SK-N-SH treated with all-trans-retinoic acid at 6 μM for 48 hours (cell line): ENCODE results near the gene ALPG.

ENCODE experiments used
- ATAC-seq: fragments of 200-7000 bp; cut with Tn5 transposase; 3 replicates; pipeline ENCODE4 v1.9.1; 2020; ENCODE audit warnings: mild to moderate bottlenecking, moderate library complexity
- ARNTL ChIP-seq: fragments of 450-650 bp; formaldehyde crosslinking; IDR thresholded peaks from 2 replicates; pipeline ENCODE4 v1.5.0; 2020; ENCODE audit warnings: low read depth, mild to moderate bottlenecking, moderate library complexity, borderline replicate concordance
- BACH2 ChIP-seq: fragments of 250-450 bp; sonication (Bioruptor Pico); IDR thresholded peaks from 2 replicates; pipeline ENCODE4 v1.9.0; 2021; ENCODE audit warnings: mild to moderate bottlenecking, borderline replicate concordance
- CSDC2 ChIP-seq: fragments of 250-450 bp; sonication (Bioruptor Pico); IDR thresholded peaks from 2 replicates; pipeline ENCODE4 v1.5.0; 2020; ENCODE audit warnings: mild to moderate bottlenecking, moderate library complexity
- ESRRG ChIP-seq: fragments of 250-450 bp; sonication (Bioruptor Pico); IDR thresholded peaks from 2 replicates; pipeline ENCODE4 v1.6.1; 2021; ENCODE audit warnings: mild to moderate bottlenecking
- GLIS3 ChIP-seq: fragments of 250-450 bp; sonication (Bioruptor Pico); IDR thresholded peaks from 2 replicates; pipeline ENCODE4 v1.5.0; 2020; ENCODE audit warnings: mild to moderate bottlenecking, moderate library complexity
- OSR1 ChIP-seq: fragments of 250-450 bp; sonication (Bioruptor Pico); IDR thresholded peaks from 2 replicates; pipeline ENCODE4 v1.8.0; 2022; ENCODE audit warnings: moderate library complexity, mild to moderate bottlenecking, inconsistent platforms
- POU6F1 ChIP-seq: fragments of 250-450 bp; sonication (Bioruptor Pico); IDR thresholded peaks from 2 replicates; pipeline ENCODE4 v1.8.0; 2021; ENCODE audit warnings: low read depth, mild to moderate bottlenecking, moderate library complexity, borderline replicate concordance
- PPARA ChIP-seq: fragments of 250-450 bp; sonication (Bioruptor Pico); IDR thresholded peaks from 2 replicates; pipeline ENCODE4 v1.5.0; 2020; ENCODE audit warnings: mild to moderate bottlenecking, borderline replicate concordance
- RARB ChIP-seq: fragments of 250-450 bp; sonication (Bioruptor Pico); IDR thresholded peaks from 2 replicates; pipeline ENCODE4 v1.8.0; 2021; ENCODE audit warnings: mild to moderate bottlenecking, moderate library complexity
- SNAI2 ChIP-seq: fragments of 250-450 bp; sonication (Bioruptor Pico); IDR thresholded peaks from 2 replicates; pipeline ENCODE4 v1.5.0; 2020; ENCODE audit warnings: mild to moderate bottlenecking, moderate library complexity
- TSHZ2 ChIP-seq: fragments of 250-450 bp; sonication (Bioruptor Pico); IDR thresholded peaks from 2 replicates; pipeline ENCODE4 v1.5.0; 2020; ENCODE audit warnings: mild to moderate bottlenecking, moderate library complexity
- ZFP3 ChIP-seq: fragments of 250-450 bp; sonication (Bioruptor Pico); IDR thresholded peaks from 2 replicates; pipeline ENCODE4 v1.5.0; 2020; ENCODE audit warnings: mild to moderate bottlenecking, moderate library complexity
- ZNF565 ChIP-seq: fragments of 450-650 bp; formaldehyde crosslinking; conservative IDR thresholded peaks from 2 replicates; pipeline ENCODE4 v1.5.0; 2020; ENCODE audit warnings: low read depth, mild to moderate bottlenecking, moderate library complexity
- ZNF70 ChIP-seq: fragments of 450-650 bp; formaldehyde crosslinking; IDR thresholded peaks from 2 replicates; pipeline ENCODE4 v1.5.0; 2020; ENCODE audit warnings: mild to moderate bottlenecking, moderate library complexity
- TF ChIP-seq, protein P1 (sequence below): fragments of 250-450 bp; sonication (Bioruptor Pico); IDR thresholded peaks from 2 replicates; pipeline ENCODE4 v1.5.1; 2020; ENCODE audit warnings: low read depth, mild to moderate bottlenecking, moderate library complexity
- TF ChIP-seq, protein P2 (sequence below): fragments of 250-450 bp; sonication (Bioruptor Pico); IDR thresholded peaks from 2 replicates; pipeline ENCODE4 v1.5.1; 2021; ENCODE audit warnings: mild to moderate bottlenecking, moderate library complexity

Gene ALPG

GRCh38 chr2:232458661-232459418 is 52.2 kb downstream of the ALPG start:
- no peak for TF ChIP-seq POU6F1 (CRISPR knock-in tag)
- TF ChIP-seq, protein P1, sequence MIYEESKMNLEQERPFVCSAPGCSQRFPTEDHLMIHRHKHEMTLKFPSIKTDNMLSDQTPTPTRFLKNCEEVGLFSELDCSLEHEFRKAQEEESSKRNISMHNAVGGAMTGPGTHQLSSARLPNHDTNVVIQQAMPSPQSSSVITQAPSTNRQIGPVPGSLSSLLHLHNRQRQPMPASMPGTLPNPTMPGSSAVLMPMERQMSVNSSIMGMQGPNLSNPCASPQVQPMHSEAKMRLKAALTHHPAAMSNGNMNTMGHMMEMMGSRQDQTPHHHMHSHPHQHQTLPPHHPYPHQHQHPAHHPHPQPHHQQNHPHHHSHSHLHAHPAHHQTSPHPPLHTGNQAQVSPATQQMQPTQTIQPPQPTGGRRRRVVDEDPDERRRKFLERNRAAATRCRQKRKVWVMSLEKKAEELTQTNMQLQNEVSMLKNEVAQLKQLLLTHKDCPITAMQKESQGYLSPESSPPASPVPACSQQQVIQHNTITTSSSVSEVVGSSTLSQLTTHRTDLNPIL (CRISPR knock-in tag), result no peak
- TF ChIP-seq OSR1, result no peak
- no peak for TF ChIP-seq BACH2
- no peak for TF ChIP-seq CSDC2
- TF ChIP-seq ESRRG, result no peak
- TF ChIP-seq ZNF70, result no peak
- TF ChIP-seq PPARA (CRISPR knock-in tag), result no peak
- TF ChIP-seq ARNTL (CRISPR knock-in tag), result no peak
- TF ChIP-seq, protein P2, sequence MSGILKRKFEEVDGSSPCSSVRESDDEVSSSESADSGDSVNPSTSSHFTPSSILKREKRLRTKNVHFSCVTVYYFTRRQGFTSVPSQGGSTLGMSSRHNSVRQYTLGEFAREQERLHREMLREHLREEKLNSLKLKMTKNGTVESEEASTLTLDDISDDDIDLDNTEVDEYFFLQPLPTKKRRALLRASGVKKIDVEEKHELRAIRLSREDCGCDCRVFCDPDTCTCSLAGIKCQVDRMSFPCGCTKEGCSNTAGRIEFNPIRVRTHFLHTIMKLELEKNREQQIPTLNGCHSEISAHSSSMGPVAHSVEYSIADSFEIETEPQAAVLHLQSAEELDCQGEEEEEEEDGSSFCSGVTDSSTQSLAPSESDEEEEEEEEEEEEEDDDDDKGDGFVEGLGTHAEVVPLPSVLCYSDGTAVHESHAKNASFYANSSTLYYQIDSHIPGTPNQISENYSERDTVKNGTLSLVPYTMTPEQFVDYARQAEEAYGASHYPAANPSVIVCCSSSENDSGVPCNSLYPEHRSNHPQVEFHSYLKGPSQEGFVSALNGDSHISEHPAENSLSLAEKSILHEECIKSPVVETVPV (CRISPR knock-in tag), result no peak
- no peak for TF ChIP-seq GLIS3 (CRISPR knock-in tag)
- no peak for TF ChIP-seq ZFP3 (CRISPR knock-in tag)
- no peak for TF ChIP-seq SNAI2 (CRISPR knock-in tag)
- no peak for ATAC-seq

DNA sequence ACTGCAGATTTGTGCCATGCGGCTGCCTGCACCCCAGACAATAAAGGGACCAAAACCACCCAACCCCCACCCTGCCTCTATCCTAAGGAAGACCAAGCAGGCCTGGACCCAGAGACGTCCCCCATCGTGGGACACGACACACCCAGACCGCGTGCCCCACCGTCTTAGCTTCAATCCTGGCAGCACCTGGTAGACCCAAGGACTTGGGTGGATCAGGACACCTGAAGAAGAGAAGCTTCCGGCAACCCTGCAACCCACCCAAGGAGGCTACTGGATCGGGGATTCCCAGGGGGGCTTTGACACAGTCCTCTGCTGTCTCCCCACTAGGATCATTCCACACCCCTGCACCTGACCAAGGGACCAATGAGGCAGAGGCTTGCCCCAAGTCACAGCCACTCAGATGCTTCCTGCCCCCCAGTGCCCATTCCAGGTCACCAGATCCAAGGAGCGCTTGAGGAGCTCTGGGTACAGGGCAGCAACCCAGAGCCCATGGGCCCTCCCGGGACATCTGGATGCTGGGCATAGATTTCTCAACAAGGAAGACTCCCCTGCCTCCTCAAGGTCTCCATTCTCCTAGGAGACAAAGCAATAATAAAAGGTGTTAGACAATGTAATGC is 52.9 kb downstream of the ALPG start:
- TF ChIP-seq ARNTL (CRISPR knock-in tag) (no peak), RARB (CRISPR knock-in tag) (no peak), ZNF565 (CRISPR knock-in tag) (no peak), POU6F1 (CRISPR knock-in tag) (no peak), PPARA (CRISPR knock-in tag) (no peak)
- ATAC-seq, result no peak

GRCh38 chr2:232460171-232460570 is 53.5 kb downstream of the ALPG start:
- TF ChIP-seq ESRRG, result no peak
- TF ChIP-seq TSHZ2 (CRISPR knock-in tag), result no peak
- no peak for TF ChIP-seq SNAI2 (CRISPR knock-in tag)
- TF ChIP-seq GLIS3 (CRISPR knock-in tag), result no peak
- TF ChIP-seq PPARA (CRISPR knock-in tag), result no peak
- TF ChIP-seq, protein P1 (CRISPR knock-in tag), result no peak
- TF ChIP-seq POU6F1 (CRISPR knock-in tag), result no peak

More at GRCh38 chr2:232460171-232460570, 53.5 kb downstream of the ALPG start:
- no peak for ATAC-seq
